Immature natural killer cell (primary cell): ENCODE measurements around the gene NFIB. TPM values are rescaled to one million over a fixed set of nuclear protein-coding genes. Genes with fewer than 3 reads are reported as not detected.

ENCODE experiments used
- DNase-seq, 3 donors: peaks; one replicate each; pipeline ENCODE4 v3.0.0; 2022; ENCODE audit warnings: mixed read lengths in 1 of 3
- H3K27ac Mint-ChIP-seq, 6 donors: one replicate each; pipeline ENCODE4 v1.8.0; 2020; ENCODE audit warnings: mixed read lengths in 6 of 6, mild to moderate bottlenecking in 5 of 6, inconsistent platforms in 4 of 6, moderate library complexity in 3 of 6
- H3K27me3 Mint-ChIP-seq, 3 donors: one replicate each; pipeline ENCODE4 v1.8.0; 2020 to 2021; ENCODE audit warnings: low read depth in 3 of 3, mild to moderate bottlenecking in 3 of 3, mixed read lengths in 3 of 3, moderate library complexity in 3 of 3, inconsistent platforms in 1 of 3
- H3K36me3 Mint-ChIP-seq, 3 donors: one replicate each; pipeline ENCODE4 v1.8.0; 2020; ENCODE audit warnings: mixed read lengths in 3 of 3, inconsistent platforms in 2 of 3, mild to moderate bottlenecking in 2 of 3
- H3K4me1 Mint-ChIP-seq, 2 donors: one replicate each; pipeline ENCODE4 v1.8.0; 2020; ENCODE audit warnings: inconsistent platforms in 2 of 2, mild to moderate bottlenecking in 2 of 2, mixed read lengths in 2 of 2, moderate library complexity in 1 of 2
- H3K4me3 Mint-ChIP-seq, 5 donors: one replicate each; pipeline ENCODE4 v1.8.0; 2020; ENCODE audit warnings: mild to moderate bottlenecking in 5 of 5, mixed read lengths in 5 of 5, inconsistent platforms in 3 of 5, moderate library complexity in 3 of 5
- H3K9me3 Mint-ChIP-seq, 6 donors: one replicate each; pipeline ENCODE4 v1.8.0; 2020; ENCODE audit warnings: mild to moderate bottlenecking in 6 of 6, mixed read lengths in 6 of 6, inconsistent platforms in 4 of 6, moderate library complexity in 3 of 6
- polyA plus RNA-seq, 3 donors: library from polyadenylated mRNA; unstranded; fragments of 300-500 nt; fragmentation: Illumina TruSeq; gene quantifications; one replicate each; pipeline ENCODE4 v1.2.3, GENCODE V29; 2021

Gene NFIB
- polyA plus RNA-seq, 3 donors from 2014 or later, result not detected

DNA sequence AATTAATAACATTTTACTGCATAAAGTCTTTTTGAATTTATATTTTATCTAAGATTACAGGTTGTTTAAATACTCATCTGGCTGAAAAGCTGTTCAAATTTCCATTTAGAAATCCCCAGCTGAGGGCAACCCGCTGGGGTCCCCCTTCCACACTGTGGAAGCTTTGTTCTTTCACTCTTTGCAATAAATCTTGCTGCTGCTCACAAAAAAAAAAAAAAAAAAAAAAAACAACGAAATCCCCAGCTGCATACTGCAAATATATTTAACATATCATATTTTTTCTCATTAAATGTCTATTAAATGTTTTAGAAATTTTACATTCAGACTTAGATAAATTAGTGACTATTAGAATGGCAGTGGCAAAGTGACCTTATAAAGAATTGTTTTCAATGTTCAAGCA lies 172.2 kb downstream of the NFIB start:
- no peak for DNase-seq
- Mint-ChIP-seq H3K4me1 (no peaks in the 10 kb centered on the region), H3K27ac (no peak overlapping the region), H3K4me3 (no peak overlapping the region), H3K27me3 (no peaks in the 10 kb centered on the region), H3K36me3 (no peaks in the 10 kb centered on the region), H3K9me3 (peaks cover 3 to 19% (median 9%) of the 10 kb centered on the region in 6 donors)

DNA sequence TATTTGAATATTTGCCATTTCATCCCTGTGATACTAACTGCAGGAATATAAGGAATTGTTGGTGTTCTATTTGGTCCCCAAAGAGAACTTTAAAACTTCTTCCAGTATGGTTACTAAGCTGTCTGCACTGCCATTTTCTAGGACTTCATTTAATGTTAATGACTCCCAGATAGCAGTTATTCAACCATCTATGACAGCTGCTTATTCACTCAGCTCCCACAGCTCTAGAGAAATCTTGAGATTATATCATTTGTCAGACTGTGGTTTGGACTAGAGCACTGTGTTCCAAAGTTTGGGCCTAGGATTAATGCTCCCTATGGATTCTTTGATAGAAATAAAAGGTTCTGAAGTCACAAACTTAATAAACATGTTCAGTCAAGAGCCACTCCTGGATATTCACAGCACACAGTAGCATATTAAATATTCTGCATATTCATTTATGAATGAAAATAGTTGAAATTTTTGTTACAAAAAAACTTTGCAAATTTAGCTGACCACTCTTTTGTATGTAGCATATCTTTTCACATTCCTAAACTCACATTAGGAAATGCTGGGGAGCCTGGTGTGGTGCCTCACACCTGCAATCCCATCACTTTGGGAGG lies 173.7 kb downstream of the NFIB start:
- H3K27ac Mint-ChIP-seq, result no peak overlapping the region
- no peak for DNase-seq
- no peaks in the 10 kb centered on the region for H3K36me3 Mint-ChIP-seq
- no peaks in the 10 kb centered on the region for H3K4me1 Mint-ChIP-seq
- H3K27me3 Mint-ChIP-seq, result no peaks in the 10 kb centered on the region
- peaks cover 3 to 23% (median 8%) of the 10 kb centered on the region in 6 donors for H3K9me3 Mint-ChIP-seq
- H3K4me3 Mint-ChIP-seq, result no peak overlapping the region

DNA sequence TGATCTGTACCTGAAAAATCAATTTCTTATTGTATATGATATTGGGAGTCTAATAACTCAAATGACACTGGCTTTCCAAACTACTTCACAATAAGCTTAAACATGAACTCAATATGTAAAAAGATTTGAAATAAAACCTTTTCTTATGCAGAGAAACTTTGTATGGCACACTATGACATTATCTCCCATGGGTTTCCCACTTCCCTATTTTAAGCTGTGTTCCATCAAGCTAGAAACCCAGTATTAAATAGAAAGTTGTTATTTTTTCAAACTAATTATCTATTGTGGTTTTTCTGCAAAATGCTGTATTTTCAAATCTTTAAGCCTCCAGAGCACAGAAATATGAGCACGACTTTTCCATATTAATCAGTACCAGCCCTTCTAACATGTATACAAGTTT lies 174.7 kb downstream of the NFIB start:
- DNase-seq, result no peak
- H3K27me3 Mint-ChIP-seq, result no peaks in the 10 kb centered on the region
- H3K4me1 Mint-ChIP-seq, result no peaks in the 10 kb centered on the region
- peaks cover 0 to 22% (median 7%) of the 10 kb centered on the region in 6 donors for H3K9me3 Mint-ChIP-seq
- H3K4me3 Mint-ChIP-seq, result no peak overlapping the region
- no peak overlapping the region for H3K27ac Mint-ChIP-seq
- H3K36me3 Mint-ChIP-seq, result no peaks in the 10 kb centered on the region

DNA sequence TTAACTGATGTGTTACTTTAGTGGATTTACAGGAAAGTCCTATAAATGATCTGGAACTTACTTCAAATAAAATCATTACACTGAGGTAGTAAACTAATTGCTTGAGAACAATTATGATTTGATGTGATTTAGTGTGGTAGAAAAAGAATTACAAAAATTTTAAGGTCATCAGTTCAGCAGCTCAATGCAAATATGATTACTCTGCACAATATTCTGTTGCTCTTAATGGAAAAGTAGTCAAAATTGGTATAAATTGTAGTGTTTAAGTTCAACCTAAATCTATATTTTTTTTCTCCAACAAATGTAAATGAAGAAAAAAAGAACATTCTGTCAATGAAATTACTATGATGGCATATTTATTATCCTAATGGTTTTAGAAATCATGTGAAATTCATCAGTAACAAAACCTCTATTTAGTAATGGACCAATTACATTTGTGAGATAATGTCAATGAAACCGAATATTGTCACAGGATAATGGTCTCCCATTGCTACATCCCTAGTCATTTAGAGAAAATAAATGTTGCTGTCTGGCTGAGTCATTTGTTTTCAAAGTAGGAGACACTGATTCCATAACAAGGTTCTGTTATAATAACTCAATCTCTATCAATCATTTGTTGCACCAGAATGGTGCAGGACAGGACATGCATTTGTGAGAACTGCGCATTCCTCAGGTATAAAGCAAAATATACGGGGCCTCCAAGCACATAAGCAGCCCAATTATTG lies 177.1 kb downstream of the NFIB start:
- DNase-seq, result no peak
- Mint-ChIP-seq H3K27ac (no peak overlapping the region), H3K36me3 (no peaks in the 10 kb centered on the region), H3K27me3 (no peaks in the 10 kb centered on the region), H3K4me3 (no peak overlapping the region), H3K9me3 (peaks cover 0 to 17% (median 3%) of the 10 kb centered on the region in 6 donors), H3K4me1 (no peaks in the 10 kb centered on the region)

DNA sequence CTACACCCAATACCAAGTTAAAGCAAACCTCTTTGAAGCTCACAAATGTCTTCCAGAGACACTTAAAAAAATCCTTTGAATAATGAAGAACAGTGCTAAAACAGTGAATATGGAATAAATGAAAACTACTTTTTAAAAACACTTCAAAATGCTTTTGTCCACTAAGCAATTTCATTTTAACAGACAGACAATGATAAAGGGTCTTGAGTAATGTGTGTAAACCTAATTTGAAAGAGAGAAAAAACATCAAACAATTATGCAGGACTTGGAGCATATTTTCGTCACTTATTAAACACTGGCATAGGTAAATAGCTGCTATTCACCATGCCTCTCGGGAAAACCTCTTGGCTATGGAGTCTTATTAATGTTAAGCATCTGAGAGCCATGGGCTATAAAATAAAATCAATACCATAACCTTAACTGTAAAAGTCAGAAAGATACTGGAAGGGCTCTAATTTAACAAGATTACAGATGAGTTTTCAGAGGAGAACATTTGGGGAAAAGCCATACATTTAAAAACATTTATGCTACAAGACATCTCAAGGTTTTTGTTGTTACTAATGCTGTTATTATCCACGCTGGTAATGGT lies 177.8 kb downstream of the NFIB start:
- DNase-seq, result no peak
- Mint-ChIP-seq H3K4me3 (no peak overlapping the region), H3K27ac (no peak overlapping the region), H3K4me1 (no peaks in the 10 kb centered on the region), H3K27me3 (no peaks in the 10 kb centered on the region), H3K36me3 (no peaks in the 10 kb centered on the region), H3K9me3 (peaks cover 0 to 24% (median 3%) of the 10 kb centered on the region in 6 donors)

DNA sequence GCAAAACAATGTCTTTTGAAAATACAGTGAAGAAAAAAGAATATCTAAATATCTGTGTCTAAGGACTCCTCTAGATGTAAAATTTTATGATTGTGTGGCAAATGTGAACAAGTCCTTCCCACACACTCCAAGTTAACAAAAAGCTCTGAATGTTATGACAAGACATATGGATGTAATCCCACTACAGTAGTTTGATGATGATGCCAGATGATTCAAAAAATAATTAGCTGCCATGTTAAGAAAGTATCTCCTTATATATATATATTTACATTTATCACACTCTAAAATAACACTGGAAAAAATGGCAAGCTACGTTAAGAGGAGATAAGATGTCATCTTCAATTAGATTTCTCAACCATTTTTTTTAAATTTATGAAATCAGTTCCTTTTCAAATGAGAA lies 178.5 kb downstream of the NFIB start:
- Mint-ChIP-seq H3K9me3 (peaks cover 0 to 25% (median 3%) of the 10 kb centered on the region in 6 donors), H3K4me3 (no peak overlapping the region), H3K4me1 (no peaks in the 10 kb centered on the region), H3K27ac (no peak overlapping the region), H3K27me3 (no peaks in the 10 kb centered on the region), H3K36me3 (no peaks in the 10 kb centered on the region)
- no peak for DNase-seq

DNA sequence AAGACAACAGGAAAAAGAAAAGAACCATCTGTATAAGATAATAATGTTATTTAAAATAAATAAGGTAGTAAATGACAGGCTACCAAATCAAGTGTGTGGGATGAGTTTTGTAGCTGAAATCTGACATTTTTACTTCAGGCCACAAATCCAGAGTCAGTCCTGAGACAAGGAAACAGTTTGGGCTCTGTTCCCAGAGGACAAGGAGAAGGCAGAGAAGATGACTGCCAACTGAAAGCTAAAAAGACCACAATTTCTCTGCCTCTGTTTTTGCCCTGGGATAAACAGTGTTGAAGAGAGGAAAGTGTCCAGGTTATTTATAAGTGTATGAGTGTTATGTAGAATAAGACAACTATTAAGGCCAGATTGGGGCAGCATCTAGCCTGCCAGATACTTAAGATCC lies 180.5 kb downstream of the NFIB start:
- H3K27ac Mint-ChIP-seq, result no peak overlapping the region
- H3K4me1 Mint-ChIP-seq, result no peaks in the 10 kb centered on the region
- no peak for DNase-seq
- H3K9me3 Mint-ChIP-seq, result peaks cover 0 to 20% (median 5%) of the 10 kb centered on the region in 6 donors
- no peaks in the 10 kb centered on the region for H3K36me3 Mint-ChIP-seq
- H3K4me3 Mint-ChIP-seq, result no peak overlapping the region
- H3K27me3 Mint-ChIP-seq, result no peaks in the 10 kb centered on the region

DNA sequence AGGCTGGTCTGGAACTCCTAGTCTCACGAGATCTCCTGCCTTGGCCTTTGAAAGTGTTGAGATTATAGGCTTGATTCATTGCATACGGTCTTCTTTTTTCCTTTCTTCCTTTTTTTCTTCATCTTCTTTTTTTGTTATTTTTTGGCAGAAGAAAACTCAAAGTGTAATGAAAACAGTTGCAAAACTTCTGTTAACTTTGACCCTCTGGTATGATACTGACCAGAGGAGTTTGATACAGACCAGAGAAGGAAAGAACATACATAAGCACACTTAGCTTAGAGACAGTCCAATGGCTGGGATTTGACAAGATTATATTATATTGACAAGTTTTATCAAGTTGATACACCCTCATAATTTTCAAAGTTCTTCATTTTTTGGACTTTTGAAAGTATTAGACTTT lies 181.2 kb downstream of the NFIB start:
- no peak overlapping the region for H3K4me3 Mint-ChIP-seq
- H3K9me3 Mint-ChIP-seq, result peaks cover 0 to 20% (median 5%) of the 10 kb centered on the region in 6 donors
- no peak for DNase-seq

DNA sequence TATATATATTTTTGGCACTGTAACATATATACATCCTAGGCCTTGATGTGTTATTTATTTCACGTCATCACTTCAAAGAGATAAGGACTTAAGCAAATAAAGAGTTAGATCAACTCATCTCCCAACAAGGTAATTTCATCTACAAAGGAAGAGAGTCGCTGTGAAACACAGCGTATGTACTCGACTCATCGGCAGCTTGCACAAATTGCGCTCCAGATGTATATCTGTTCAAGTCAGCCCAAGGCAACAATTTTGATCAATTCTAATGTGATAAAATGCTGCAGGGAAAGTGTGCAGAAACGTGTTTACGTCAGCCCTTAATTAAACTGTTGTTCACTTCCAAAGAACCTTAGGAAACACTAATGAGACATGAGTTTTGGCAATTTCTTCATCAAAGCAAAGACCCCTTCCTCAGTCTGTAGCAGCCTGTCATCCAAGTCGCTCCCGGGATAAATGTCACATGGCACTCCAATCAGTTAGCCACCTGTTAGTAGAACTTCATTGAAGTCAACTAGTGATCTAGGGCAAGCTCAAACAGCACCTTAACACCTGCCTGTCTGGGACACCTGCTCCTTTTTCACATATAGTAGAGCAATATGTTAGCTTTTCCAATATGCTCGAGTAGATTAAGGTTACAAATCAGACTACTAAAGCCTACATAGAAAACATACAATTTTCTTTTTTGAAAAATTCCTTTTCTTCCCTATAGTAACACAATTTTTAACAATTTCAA lies 182.4 kb downstream of the NFIB start:
- Mint-ChIP-seq H3K27me3 (no peaks in the 10 kb centered on the region), H3K9me3 (peaks cover 0 to 20% (median 5%) of the 10 kb centered on the region in 6 donors), H3K36me3 (no peaks in the 10 kb centered on the region), H3K4me3 (no peak overlapping the region), H3K4me1 (no peaks in the 10 kb centered on the region), H3K27ac (no peak overlapping the region)
- no peak for DNase-seq

More for the DNA sequence above, 181.2 kb downstream of the NFIB start:
- Mint-ChIP-seq H3K36me3 (no peaks in the 10 kb centered on the region), H3K27ac (no peak overlapping the region), H3K4me1 (no peaks in the 10 kb centered on the region), H3K27me3 (no peaks in the 10 kb centered on the region)

DNA sequence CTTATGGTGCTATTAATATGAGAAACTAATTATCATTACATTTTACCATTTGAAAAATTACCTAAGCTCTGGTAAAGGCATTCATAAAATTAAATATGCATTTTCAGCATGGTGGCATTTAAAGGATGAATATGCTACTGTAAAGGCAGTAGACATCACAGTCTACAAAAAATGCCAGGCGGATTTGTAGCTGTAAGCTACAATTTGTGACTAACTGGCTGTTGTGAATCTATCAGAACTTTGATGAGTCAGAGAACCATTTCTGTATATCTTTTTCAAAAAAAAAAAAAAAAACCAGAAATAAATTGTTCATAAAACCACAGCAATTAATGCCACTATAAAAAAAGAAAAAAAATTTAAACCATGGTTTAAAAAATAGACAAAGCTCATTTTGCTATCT lies 186.3 kb downstream of the NFIB start:
- Mint-ChIP-seq H3K4me1 (no peaks in the 10 kb centered on the region), H3K27ac (no peak overlapping the region), H3K4me3 (no peak overlapping the region), H3K27me3 (no peaks in the 10 kb centered on the region), H3K36me3 (no peaks in the 10 kb centered on the region), H3K9me3 (peaks cover 2 to 23% (median 7%) of the 10 kb centered on the region in 6 donors)
- no peak for DNase-seq

DNA sequence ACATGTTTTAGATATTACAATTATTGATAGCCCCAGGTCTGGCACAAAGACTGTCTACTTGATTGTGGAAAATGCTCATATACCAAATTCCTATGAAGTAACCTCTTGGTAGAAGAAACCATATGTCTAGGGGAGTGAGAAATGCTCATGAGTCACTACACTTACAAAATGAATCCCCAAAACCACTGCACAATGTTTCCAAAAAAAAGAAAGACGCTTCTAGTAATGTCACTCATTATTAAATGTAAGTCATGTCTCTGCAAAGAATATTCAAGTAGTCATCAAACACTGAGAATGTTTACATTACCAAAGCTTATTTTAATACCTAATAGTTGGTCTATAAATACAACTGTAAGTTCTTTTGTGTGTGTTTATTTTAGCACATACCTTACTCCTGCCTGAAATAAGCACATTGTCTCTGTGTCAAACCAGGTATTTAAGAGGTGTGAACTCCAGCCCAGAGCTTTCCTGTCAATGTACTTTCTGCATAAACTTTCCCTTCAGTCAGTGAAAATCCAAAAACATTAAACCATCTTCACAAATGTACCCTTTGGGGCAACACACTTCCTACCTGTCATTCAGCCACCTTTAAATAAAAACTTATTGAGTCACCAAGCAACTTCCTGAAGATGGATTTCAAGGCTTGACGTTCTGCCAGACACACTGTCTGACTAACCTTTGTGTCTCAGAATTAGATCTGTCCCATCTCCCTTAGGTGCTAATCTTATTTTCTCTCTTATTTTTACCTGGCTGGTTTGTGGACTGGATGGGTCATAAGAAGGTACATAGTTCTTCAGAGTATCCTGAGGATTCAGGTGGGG lies 194.0 kb downstream of the NFIB start:
- H3K9me3 Mint-ChIP-seq, result peaks cover 2 to 23% (median 10%) of the 10 kb centered on the region in 6 donors
- peaks cover 0 to 2% (median 2%) of the 10 kb centered on the region in 3 donors for H3K27me3 Mint-ChIP-seq
- no peak overlapping the region for H3K4me3 Mint-ChIP-seq
- no peaks in the 10 kb centered on the region for H3K4me1 Mint-ChIP-seq
- no peaks in the 10 kb centered on the region for H3K36me3 Mint-ChIP-seq
- no peak for DNase-seq
- H3K27ac Mint-ChIP-seq, result no peak overlapping the region

DNA sequence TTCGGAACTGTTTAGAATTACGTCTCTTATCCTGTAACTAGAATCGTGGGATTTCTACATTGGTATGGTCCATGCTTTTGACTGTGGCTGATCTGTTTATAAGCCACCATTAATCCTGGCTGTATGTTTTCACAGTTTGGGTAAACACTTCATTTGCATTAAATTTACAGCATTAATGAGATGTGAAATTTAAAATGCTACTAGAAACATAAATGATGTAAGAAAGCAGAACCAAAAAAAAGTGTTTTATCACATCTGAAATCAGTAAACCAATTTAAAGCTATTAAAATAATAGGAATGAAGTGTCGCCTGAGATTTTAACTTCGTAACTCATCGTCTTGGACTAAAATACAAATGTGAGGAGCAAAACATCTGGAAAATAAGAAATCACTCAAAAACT lies 201.7 kb downstream of the NFIB start:
- no peak overlapping the region for H3K4me3 Mint-ChIP-seq
- DNase-seq, result no peak
- peaks cover 0 to 2% (median 0%) of the 10 kb centered on the region in 3 donors for H3K27me3 Mint-ChIP-seq
- H3K27ac Mint-ChIP-seq, result no peak overlapping the region
- H3K36me3 Mint-ChIP-seq, result no peaks in the 10 kb centered on the region
- no peaks in the 10 kb centered on the region for H3K4me1 Mint-ChIP-seq
- H3K9me3 Mint-ChIP-seq, result peaks cover 0 to 21% (median 5%) of the 10 kb centered on the region in 6 donors

DNA sequence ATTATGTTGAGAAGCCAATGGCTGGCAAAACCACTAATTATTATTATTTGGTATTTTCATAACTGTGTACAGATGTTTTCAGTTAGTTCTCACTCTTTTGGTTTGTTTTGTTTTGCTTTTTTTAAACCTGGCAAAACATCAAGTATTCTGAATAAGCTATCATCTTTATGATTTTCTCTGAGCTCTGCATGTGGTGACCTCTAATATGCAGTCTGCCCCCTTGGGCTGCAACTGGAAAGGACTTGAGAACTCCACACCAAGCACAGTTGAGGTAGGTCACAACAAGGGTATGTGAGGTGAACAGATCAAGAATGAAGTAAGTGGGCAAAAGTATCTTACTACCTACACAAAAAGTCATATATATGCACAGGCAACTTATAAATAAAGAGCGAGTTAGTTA lies 202.2 kb downstream of the NFIB start:
- H3K27me3 Mint-ChIP-seq, result peaks cover 0 to 2% (median 0%) of the 10 kb centered on the region in 3 donors
- H3K27ac Mint-ChIP-seq, result no peak overlapping the region
- no peak for DNase-seq
- no peak overlapping the region for H3K4me3 Mint-ChIP-seq
- peaks cover 0 to 20% (median 5%) of the 10 kb centered on the region in 6 donors for H3K9me3 Mint-ChIP-seq
- no peaks in the 10 kb centered on the region for H3K4me1 Mint-ChIP-seq
- H3K36me3 Mint-ChIP-seq, result no peaks in the 10 kb centered on the region
